WERI-Rb-1 (cell line): ENCODE results near the gene SIN3A.

Source experiments
- DNase-seq: peaks from one replicate; pipeline ENCODE4 v3.0.0-alpha.2; 2020
- H3K27ac ChIP-seq: fragments of 250-450 bp; sonication (Bioruptor Pico); 2 replicates; pipeline ENCODE4 v1.5.1; 2020; ENCODE audit warnings: mild to moderate bottlenecking, moderate library complexity
- H3K27me3 ChIP-seq: fragments of 250-450 bp; sonication (Bioruptor Pico); 2 replicates; pipeline ENCODE4 v1.5.1; 2021; ENCODE audit warnings: mild to moderate bottlenecking, low read depth, moderate library complexity; ENCODE audit not compliant: insufficient read depth, severe bottlenecking
- H3K36me3 ChIP-seq: fragments of 250-450 bp; sonication (Bioruptor Pico); 2 replicates; pipeline ENCODE4 v1.5.1; 2020; ENCODE audit warnings: mild to moderate bottlenecking, moderate library complexity
- H3K4me3 ChIP-seq: 2 replicates; pipeline ENCODE4 v1.5.1; 2011; ENCODE audit warnings: low read depth, mild to moderate bottlenecking, control low read depth, low read length
- H3K9me3 ChIP-seq: fragments of 250-450 bp; sonication (Bioruptor Pico); 2 replicates; pipeline ENCODE4 v1.5.1; 2021; ENCODE audit warnings: mild to moderate bottlenecking, moderate library complexity; ENCODE audit not compliant: severe bottlenecking
- CTCF ChIP-seq: IDR thresholded peaks from 2 replicates; pipeline ENCODE4 v1.5.1; 2011; ENCODE audit warnings: low read depth, mild to moderate bottlenecking, control low read depth, inconsistent platforms, low read length

The SIN3A gene

GRCh38 chr15:75366163-75366562 lies 85.3 kb downstream of the SIN3A start:
- Histone ChIP-seq H3K9me3 (no peaks in the 10 kb centered on the region), H3K27me3 (no peaks in the 10 kb centered on the region), H3K36me3 (peaks cover 19% of the 10 kb centered on the region), H3K27ac (no peak overlapping the region), H3K4me3 (no peak overlapping the region)
- DNase-seq, result no peak
- no peak for TF ChIP-seq CTCF

GRCh38 chr15:75364881-75365280 lies 86.6 kb downstream of the SIN3A start:
- Histone ChIP-seq H3K27me3 (no peaks in the 10 kb centered on the region), H3K4me3 (no peak overlapping the region), H3K36me3 (peaks cover 10% of the 10 kb centered on the region), H3K27ac (no peak overlapping the region), H3K9me3 (no peaks in the 10 kb centered on the region)
- no peak for DNase-seq
- TF ChIP-seq CTCF, result no peak

- no peaks in the 10 kb centered on the region for H3K27me3 ChIP-seq
- no peak for TF ChIP-seq CTCF
- no peaks in the 10 kb centered on the region for H3K9me3 ChIP-seq
- DNase-seq, result no peak
- no peak overlapping the region for H3K27ac ChIP-seq
- peaks cover 10% of the 10 kb centered on the region for H3K36me3 ChIP-seq
- H3K4me3 ChIP-seq, result no peak overlapping the region
Observed at GRCh38 chr15:75363786-75364185, 87.7 kb downstream of the SIN3A start.

GRCh38 chr15:75362642-75363249 lies 88.7 kb downstream of the SIN3A start:
- H3K36me3 ChIP-seq, result peaks cover 14% of the 10 kb centered on the region
- no peaks in the 10 kb centered on the region for H3K27me3 ChIP-seq
- H3K9me3 ChIP-seq, result no peaks in the 10 kb centered on the region
- TF ChIP-seq CTCF, result peak; percentile 20; the same call in 1 of the 2 replicates
- no peak for DNase-seq
- H3K4me3 ChIP-seq, result no peak overlapping the region
- H3K27ac ChIP-seq, result no peak overlapping the region

- TF ChIP-seq CTCF, result no peak
- no peak for DNase-seq
- H3K27me3 ChIP-seq, result no peaks in the 10 kb centered on the region
- H3K36me3 ChIP-seq, result peaks cover 16% of the 10 kb centered on the region
- no peaks in the 10 kb centered on the region for H3K9me3 ChIP-seq
- H3K4me3 ChIP-seq, result no peak overlapping the region
- H3K27ac ChIP-seq, result no peak overlapping the region
Observed at GRCh38 chr15:75361989-75362641, 89.4 kb downstream of the SIN3A start.
